SU-DHL-6 (cell line): ENCODE measurements around the gene HCRT.
"Not testable (repeated sequence)": the region's sequence is repeated elsewhere in the genome, so short reads cannot be mapped to it uniquely, and the experiment has no call there.

Experiments used
- H2AFZ ChIP-seq: fragments of 200-600 bp; sonication (generic); 2 replicates; pipeline ENCODE4 v1.6.1; 2014; ENCODE audit warnings: low read depth, mild to moderate bottlenecking, moderate library complexity, mixed read lengths, antibody characterized with exemption, low read length; ENCODE audit not compliant: severe bottlenecking
- H3F3A ChIP-seq: fragments of 200-600 bp; shearing (Covaris generic); 2 replicates; pipeline ENCODE4 v1.6.0; 2016; ENCODE audit warnings: antibody characterized with exemption, mild to moderate bottlenecking; ENCODE audit not compliant: insufficient read depth
- H3K27ac ChIP-seq: fragments of 200-600 bp; sonication (generic); 2 replicates; pipeline ENCODE4 v1.5.1; 2016; ENCODE audit warnings: low read depth, mild to moderate bottlenecking, low read length, moderate library complexity, mixed read lengths
- H3K27me3 ChIP-seq: fragments of 200-600 bp; sonication (generic), shearing (Covaris generic); 2 replicates; pipeline ENCODE4 v1.6.0; 2014; ENCODE audit warnings: mild to moderate bottlenecking, low read length
- H3K36me3 ChIP-seq: fragments of 200-600 bp; sonication (generic); 2 replicates; pipeline ENCODE4 v1.6.1; 2014; ENCODE audit warnings: mild to moderate bottlenecking, low read length, mixed read lengths
- H3K4me2 ChIP-seq: fragments of 300-600, 200-600 bp; shearing (Covaris generic), sonication (generic); 2 replicates; pipeline ENCODE4 v1.6.0; 2014; ENCODE audit warnings: low read length, low read depth, mild to moderate bottlenecking; ENCODE audit not compliant: poor library complexity, severe bottlenecking
- H3K4me3 ChIP-seq: fragments of 200-600 bp; sonication (generic); 2 replicates; pipeline ENCODE4 v1.5.1; 2014; ENCODE audit warnings: antibody characterized with exemption, low read length, mild to moderate bottlenecking, mixed read lengths; ENCODE audit not compliant: insufficient read depth, poor library complexity, severe bottlenecking
- H3K79me2 ChIP-seq: fragments of 200-600 bp; sonication (generic); 2 replicates; pipeline ENCODE4 v1.6.1; 2014; ENCODE audit warnings: mild to moderate bottlenecking, low read length, moderate library complexity; ENCODE audit not compliant: insufficient read depth
- H3K9ac ChIP-seq: fragments of 200-600 bp; sonication (generic); 2 replicates; pipeline ENCODE4 v1.7.0; 2014; ENCODE audit warnings: mild to moderate bottlenecking, low read length
- H3K9me2 ChIP-seq: fragments of 200-600 bp; sonication (generic); replicated peaks from 2 replicates; pipeline ENCODE4 v1.6.1; 2014; ENCODE audit warnings: low read length; ENCODE audit not compliant: insufficient read depth
- H3K9me3 ChIP-seq: fragments of 200-600 bp; sonication (generic); 2 replicates; pipeline ENCODE4 v1.6.1; 2014; ENCODE audit warnings: low read length, mixed read lengths; ENCODE audit not compliant: insufficient read depth
- H4K20me1 ChIP-seq: fragments of 200-600 bp; sonication (generic); 2 replicates; pipeline ENCODE4 v1.6.1; 2014; ENCODE audit warnings: low read depth, mild to moderate bottlenecking, antibody characterized with exemption, low read length, moderate library complexity, mixed read lengths
- EZH2phosphoT487 ChIP-seq: fragments of 200-600 bp; sonication (generic), shearing (Covaris generic); conservative IDR thresholded peaks from 2 replicates; pipeline ENCODE4 v1.6.1; 2018; ENCODE audit warnings: mild to moderate bottlenecking, antibody characterized with exemption, low read length, moderate library complexity, mixed read lengths
- TF ChIP-seq, protein P1 (sequence below): fragments of 200-600 bp; sonication (generic); IDR thresholded peaks from one replicate; pipeline ENCODE4 v1.5.1; 2017; ENCODE audit warnings: antibody characterized with exemption, mild to moderate bottlenecking, low read length, moderate library complexity; ENCODE audit not compliant: insufficient read depth, poor library complexity, severe bottlenecking

HCRT gene

GRCh38 chr17:42224651-42225050 is 39.4 kb upstream of the HCRT start:
- no peaks in the 10 kb centered on the region for H3K36me3 ChIP-seq
- H3K27ac ChIP-seq, result no peak overlapping the region
- no peak overlapping the region for H3K9ac ChIP-seq
- H3K4me3 ChIP-seq, result no peak overlapping the region
- no peaks in the 10 kb centered on the region for H3K9me2 ChIP-seq
- H4K20me1 ChIP-seq, result no peaks in the 10 kb centered on the region
- no peaks in the 10 kb centered on the region for H3K27me3 ChIP-seq
- H3F3A ChIP-seq, result no peaks in the 10 kb centered on the region
- H3K9me3 ChIP-seq, result no peaks in the 10 kb centered on the region
- no peaks in the 10 kb centered on the region for H3K79me2 ChIP-seq
- no peak overlapping the region for H3K4me2 ChIP-seq
- no peak for TF ChIP-seq EZH2phosphoT487
- TF ChIP-seq, protein P1, sequence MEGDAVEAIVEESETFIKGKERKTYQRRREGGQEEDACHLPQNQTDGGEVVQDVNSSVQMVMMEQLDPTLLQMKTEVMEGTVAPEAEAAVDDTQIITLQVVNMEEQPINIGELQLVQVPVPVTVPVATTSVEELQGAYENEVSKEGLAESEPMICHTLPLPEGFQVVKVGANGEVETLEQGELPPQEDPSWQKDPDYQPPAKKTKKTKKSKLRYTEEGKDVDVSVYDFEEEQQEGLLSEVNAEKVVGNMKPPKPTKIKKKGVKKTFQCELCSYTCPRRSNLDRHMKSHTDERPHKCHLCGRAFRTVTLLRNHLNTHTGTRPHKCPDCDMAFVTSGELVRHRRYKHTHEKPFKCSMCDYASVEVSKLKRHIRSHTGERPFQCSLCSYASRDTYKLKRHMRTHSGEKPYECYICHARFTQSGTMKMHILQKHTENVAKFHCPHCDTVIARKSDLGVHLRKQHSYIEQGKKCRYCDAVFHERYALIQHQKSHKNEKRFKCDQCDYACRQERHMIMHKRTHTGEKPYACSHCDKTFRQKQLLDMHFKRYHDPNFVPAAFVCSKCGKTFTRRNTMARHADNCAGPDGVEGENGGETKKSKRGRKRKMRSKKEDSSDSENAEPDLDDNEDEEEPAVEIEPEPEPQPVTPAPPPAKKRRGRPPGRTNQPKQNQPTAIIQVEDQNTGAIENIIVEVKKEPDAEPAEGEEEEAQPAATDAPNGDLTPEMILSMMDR, result no peak
- H2AFZ ChIP-seq, result no peak overlapping the region

GRCh38 chr17:42221886-42222745 is 36.9 kb upstream of the HCRT start:
- Histone ChIP-seq H3K4me2 (no peak overlapping the region), H3K9ac (no peak overlapping the region), H2AFZ (no peak overlapping the region), H3K9me2 (no peaks in the 10 kb centered on the region), H3K27me3 (no peaks in the 10 kb centered on the region), H4K20me1 (no peaks in the 10 kb centered on the region), H3K79me2 (no peaks in the 10 kb centered on the region), H3K27ac (no peak overlapping the region), H3K4me3 (no peak overlapping the region), H3F3A (no peaks in the 10 kb centered on the region), H3K36me3 (no peaks in the 10 kb centered on the region), H3K9me3 (no peaks in the 10 kb centered on the region)
- no peak for TF ChIP-seq EZH2phosphoT487
- TF ChIP-seq, protein P1, result peak; percentile 58

DNA sequence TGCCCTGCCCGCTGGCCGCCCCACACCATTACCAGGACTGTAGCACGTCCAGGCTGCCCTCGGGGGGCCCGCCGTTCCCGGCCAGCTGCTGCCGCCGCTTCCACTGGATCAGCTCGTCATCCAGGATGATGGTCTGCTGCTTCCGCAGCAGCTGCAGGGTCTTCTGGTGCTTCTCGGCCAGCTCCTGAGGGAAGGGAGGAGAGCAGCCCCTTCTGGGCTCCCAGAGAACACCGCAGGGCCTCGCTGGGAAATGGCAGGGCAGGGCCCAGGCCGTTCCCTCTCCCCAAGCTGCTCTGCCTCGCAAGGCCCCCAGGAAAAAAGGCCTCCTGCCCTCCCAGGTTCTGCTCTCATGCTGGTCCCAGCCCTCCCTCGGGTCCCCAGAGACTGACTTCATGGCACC is 34.0 kb upstream of the HCRT start:
- H2AFZ ChIP-seq, H3K9me3 ChIP-seq, H3K4me2 ChIP-seq, H3K27ac ChIP-seq, H3K79me2 ChIP-seq, H3K27me3 ChIP-seq, H3F3A ChIP-seq, H3K9me2 ChIP-seq, H3K9ac ChIP-seq, H3K4me3 ChIP-seq, H3K36me3 ChIP-seq, H4K20me1 ChIP-seq: not testable (repeated sequence)

GRCh38 chr17:42214156-42214555 is 28.9 kb upstream of the HCRT start:
- Histone ChIP-seq H3K9me2 (no peaks in the 10 kb centered on the region), H3K4me3 (no peak overlapping the region), H3K9ac (no peak overlapping the region), H3K36me3 (no peaks in the 10 kb centered on the region), H3F3A (no peaks in the 10 kb centered on the region), H3K4me2 (no peak overlapping the region), H2AFZ (no peak overlapping the region), H3K9me3 (no peaks in the 10 kb centered on the region), H3K27ac (no peak overlapping the region), H3K79me2 (no peaks in the 10 kb centered on the region), H4K20me1 (no peaks in the 10 kb centered on the region), H3K27me3 (no peaks in the 10 kb centered on the region)
- TF ChIP-seq EZH2phosphoT487, result no peak
- TF ChIP-seq, protein P1, result no peak
